Left lung (tissue), 10 donors: Measurements from ENCODE around the gene USP53. TPM values are rescaled to one million over a fixed set of nuclear protein-coding genes. Genes with fewer than 3 reads are reported as not detected.
A peak's percentile ranks its signal among the peaks of the same experiment; 100 is the strongest.

Experiments
- ATAC-seq: fragments of 200-7000 bp; cut with Tn5 transposase; one replicate; pipeline ENCODE4 v1.9.1; 2020; ENCODE audit warnings: moderate library complexity
- DNase-seq, 4 donors: peaks; one replicate each; pipeline ENCODE4 v3.0.0-alpha.2; 2013 to 2020
- H3K27ac ChIP-seq, 2 donors: fragments of 200-600 bp; sonication (generic) in 1 of 2; one replicate each; pipeline versions ENCODE4 v1.5.0 to v1.8.0; 2020 to 2021
- H3K27me3 ChIP-seq, 2 donors: fragments of 200-600 bp; sonication (generic) in 1 of 2; one replicate each; pipeline versions ENCODE4 v1.5.0 to v1.8.0; 2020 to 2021
- H3K36me3 ChIP-seq, 2 donors: fragments of 200-600 bp; sonication (generic) in 1 of 2; one replicate each; pipeline versions ENCODE4 v1.5.0 to v1.8.0; 2020 to 2021
- H3K4me1 ChIP-seq, 2 donors: fragments of 200-600 bp; one replicate each; pipeline ENCODE4 v1.8.0; 2021
- H3K4me3 ChIP-seq, 2 donors: fragments of 200-600 bp; sonication (generic) in 1 of 2; one replicate each; pipeline versions ENCODE4 v1.5.0 to v1.8.0; 2020 to 2021; ENCODE audit warnings: mild to moderate bottlenecking in 1 of 2
- H3K9me3 ChIP-seq, 2 donors: fragments of 200-600 bp; sonication (generic) in 1 of 2; one replicate each; pipeline versions ENCODE4 v1.5.0 to v1.8.0; 2020 to 2021
- CTCF ChIP-seq, 2 donors: fragments of 200-600 bp; sonication (generic) in 1 of 2; IDR thresholded peaks; one replicate each; pipeline versions ENCODE4 v1.5.0 to v1.8.0; 2021; ENCODE audit warnings: antibody characterized with exemption in 2 of 2
- intact Hi-C, 2 donors: fragments of 100-400 bp; cut with DNase I; formaldehyde crosslinking; loops; one replicate each; pipeline versions ENCODE4 v1.11.2 to v1.14.2; 2022
- polyA plus RNA-seq, 6 donors: library from polyadenylated mRNA; unstranded; fragments of 120-200 nt; gene quantifications; one replicate each; pipeline ENCODE4 v1.2.1, GENCODE V29; 2013; ENCODE audit not compliant: insufficient read length in 6 of 6
- total RNA-seq, 2 donors: library from RNA; stranded (reverse); fragmentation: NEBNext Ultra II Directional; extraction: Animal tissue kit (Norgen Biotek cat#: 25700); gene quantifications; one replicate each; pipeline ENCODE4 v1.2.1, GENCODE V29; 2021
- donor health status: DM: no; HTN: yes; CAD: no.
- donor health status: DM: no; HTN: no; CAD: no.

The USP53 gene
- total and polyA plus RNA-seq, 8 donors = 25.4 to 51.5 (median 30.6) TPM

- intact Hi-C loops = no loop called here
- ATAC-seq (no peak), DNase-seq (no peak)
- Histone ChIP-seq H3K4me3 (no peak overlapping the region), H3K9me3 (no peaks in the 10 kb centered on the region), H3K36me3 (no peaks in the 10 kb centered on the region), H3K4me1 (peaks cover 0 to 22% of the 10 kb centered on the region in 2 donors), H3K27ac (peak overlapping the region; percentile 30 to 54), H3K27me3 (no peaks in the 10 kb centered on the region)
- no peak for TF ChIP-seq CTCF (IDR thresholded peaks at IDR 0.05)
Measured at GRCh38 chr4:119209077-119209476, 3.4 kb upstream of the USP53 start.

- Histone ChIP-seq H3K27me3 (no peaks in the 10 kb centered on the region), H3K36me3 (no peaks in the 10 kb centered on the region), H3K4me3 (no peak overlapping the region), H3K9me3 (no peaks in the 10 kb centered on the region), H3K4me1 (peaks cover 2 to 22% of the 10 kb centered on the region in 2 donors), H3K27ac (peak overlapping the region in 1 of 2 donors; percentile 10)
- TF ChIP-seq CTCF (IDR thresholded peaks at IDR 0.05) = no peak
- DNase-seq = no peak
- intact Hi-C loops = no loop called here
- no peak for ATAC-seq
Measured at GRCh38 chr4:119209586-119209985, 2.9 kb upstream of the USP53 start.

- intact Hi-C loops = no loop called here
- peak overlapping the region in 1 of 2 donors; percentile 15 for H3K27ac ChIP-seq
- no peak for TF ChIP-seq CTCF (IDR thresholded peaks at IDR 0.05)
Measured at GRCh38 chr4:119210775-119211174, 1.7 kb upstream of the USP53 start.

GRCh38 chr4:119211867-119212233, 663 bp upstream of the USP53 start:
- Histone ChIP-seq H3K4me1 (peaks cover 6 to 22% of the 10 kb centered on the region in 2 donors), H3K9me3 (no peaks in the 10 kb centered on the region), H3K27me3 (no peaks in the 10 kb centered on the region), H3K4me3 (peak overlapping the region; percentile 68 to 71), H3K36me3 (no peaks in the 10 kb centered on the region), H3K27ac (peak overlapping the region; percentile 89 to 95)
- intact Hi-C loops = no loop called here
- DNase-seq = no peak
- no peak for TF ChIP-seq CTCF (IDR thresholded peaks at IDR 0.05)
- no peak for ATAC-seq

More at GRCh38 chr4:119210775-119211174, 1.7 kb upstream of the USP53 start:
- Histone ChIP-seq H3K36me3 (no peaks in the 10 kb centered on the region), H3K27me3 (no peaks in the 10 kb centered on the region), H3K4me1 (peaks cover 6 to 22% of the 10 kb centered on the region in 2 donors), H3K4me3 (no peak overlapping the region), H3K9me3 (no peaks in the 10 kb centered on the region)
- ATAC-seq = no peak
- DNase-seq = no peak

GRCh38 chr4:119212964-119213606, 572 bp downstream of the USP53 start:
- Histone ChIP-seq H3K9me3 (no peaks in the 10 kb centered on the region), H3K4me3 (peak overlapping the region; percentile 68 to 71), H3K36me3 (no peaks in the 10 kb centered on the region), H3K27ac (peak overlapping the region; percentile 89 to 95), H3K4me1 (peaks cover 6 to 22% of the 10 kb centered on the region in 2 donors), H3K27me3 (no peaks in the 10 kb centered on the region)
- TF ChIP-seq CTCF (IDR thresholded peaks at IDR 0.05) = no peak
- DNase-seq = peak; percentile 66 to 93 (median 80)
- peak; percentile 80 for ATAC-seq
- intact Hi-C loops = no loop called here
